ENCODE results near the gene KBTBD4. TPM values are rescaled to one million over a fixed set of nuclear protein-coding genes. Genes with fewer than 3 reads are reported as not detected.

The KBTBD4 gene
- total and polyA plus RNA-seq, 2 of the 8 experiments (the other 6 are each of a cell fraction or from before 2014, with no cell fraction given): 12.0 to 19.5 TPM

GRCh38 chr11:47541070-47541469 is 37.7 kb downstream of the KBTBD4 start:
- H3K18ac ChIP-seq (ENCODE audit: extremely low read depth, low read length): no peak overlapping the region
- ChIA-PET CTCF (ENCODE audit: partially characterized antibody) (interaction anchor here (1.0 to 5.3 kb wide), 4 partner anchors 11 to 101 kb away, joined by 3 to 25 read pairs (median 4); partner anchors contain the start of gene CELF1), POLR2A (ENCODE audit: partially characterized antibody) (interaction anchor here (0.7 to 8.8 kb wide), 4 partner anchors 9 to 40 kb away, joined by 3 to 65 read pairs (median 8); partner anchors contain the start of gene CELF1)
- no peak overlapping the region for H3K4ac ChIP-seq (replicated peaks; ENCODE audit: insufficient read length, low read depth, low read length)
- H3K27me3 ChIP-seq (replicated peaks in 1 of 4; ENCODE audit: control insufficient read depth in 3 of 4, extremely low read depth in 1 of 4, insufficient read depth in 3 of 4, low read length in 3 of 4): no peaks in the 10 kb centered on the region
- no peak overlapping the region for H3K4me3 ChIP-seq (ENCODE audit: extremely low read depth in 1 of 4, insufficient read depth in 2 of 4, low read depth in 3 of 4, low read length in 4 of 4)
- no peak overlapping the region for H3K14ac ChIP-seq (ENCODE audit: insufficient read length)
- no peak for DNase-seq (ENCODE audit: low read depth in 1 of 2, low spot score in 2 of 2)
- no peak overlapping the region for H2BK15ac ChIP-seq (ENCODE audit: low read length)
- H3K56ac ChIP-seq (replicated peaks; ENCODE audit: insufficient read length, low read depth, low read length): no peak overlapping the region
- peaks cover 32 to 35% of the 10 kb centered on the region in 2 experiments for H4K20me1 ChIP-seq (replicated peaks in 1 of 2; ENCODE audit: control insufficient read depth in 1 of 2, insufficient read depth in 2 of 2, low read length in 2 of 2)
- H2BK120ac ChIP-seq (replicated peaks; ENCODE audit: low read depth, low read length): no peak overlapping the region
- H2BK12ac ChIP-seq (ENCODE audit: low read depth, low read length): no peak overlapping the region
- H3K4me2 ChIP-seq (ENCODE audit: insufficient read depth in 1 of 2, low read depth in 2 of 2, low read length in 2 of 2): no peak overlapping the region; a peak in 1 of 4 replicates
- H4K8ac ChIP-seq (ENCODE audit: extremely low read depth, insufficient read depth, low read length): no peak overlapping the region
- peaks cover 0 to 10% (median 4%) of the 10 kb centered on the region in 4 experiments; a peak in 5 of 7 replicates for H3K4me1 ChIP-seq (replicated peaks in 1 of 4; ENCODE audit: control insufficient read depth in 3 of 4, insufficient read depth in 4 of 4, low read length in 3 of 4)
- no peaks in the 10 kb centered on the region; a peak in 1 of 8 replicates for H3K36me3 ChIP-seq (ENCODE audit: control insufficient read depth in 2 of 4, insufficient read depth in 4 of 4, low read length in 3 of 4)
- no peak overlapping the region for H2AFZ ChIP-seq (ENCODE audit: low read length)
- peaks cover 62 to 99% of the 10 kb centered on the region in 2 experiments for H3K79me2 ChIP-seq (ENCODE audit: control insufficient read depth in 1 of 2, insufficient read depth in 2 of 2, low read length in 2 of 2)
- H4K91ac ChIP-seq (replicated peaks; ENCODE audit: insufficient read length, low read length): no peak overlapping the region
- no peak overlapping the region for H3K9ac ChIP-seq (replicated peaks in 1 of 4; ENCODE audit: extremely low read depth in 1 of 4, low read depth in 3 of 4, low read length in 3 of 4)
- no peak for FAIRE-seq
- H3K27ac ChIP-seq (ENCODE audit: low read depth, low read length): no peak overlapping the region
- 95% methylated on average over 2 of the region's 2 CpGs; no CpG with 5 or more reads in 1 of the 2 experiments for WGBS, 2 experiments (ENCODE audit: extremely low coverage in 1 of 2, insufficient coverage in 1 of 2, insufficient read length in 1 of 2, insufficient replicate concordance in 2 of 2, low coverage in 1 of 2, low lambda C conversion rate in 2 of 2, missing lambda C conversion rate in 1 of 2)
- H4K5ac ChIP-seq (ENCODE audit: insufficient read length, low read depth, low read length): no peak overlapping the region
- H2AK5ac ChIP-seq (ENCODE audit: low read depth, low read length): no peak overlapping the region
- no peaks in the 10 kb centered on the region for H3K9me3 ChIP-seq (ENCODE audit: insufficient read depth in 2 of 2, low read depth in 1 of 2, low read length in 1 of 2)
- H2BK5ac ChIP-seq (ENCODE audit: low read depth, low read length): no peak overlapping the region
- H2BK20ac ChIP-seq (ENCODE audit: low read length): no peak overlapping the region
- H3K23ac ChIP-seq (ENCODE audit: insufficient read length): no peak overlapping the region
- peaks cover 4% of the 10 kb centered on the region for H3K79me1 ChIP-seq (ENCODE audit: low read depth, low read length)
- no peaks in the 10 kb centered on the region for H3K23me2 ChIP-seq (ENCODE audit: low read depth, low read length)
- TF ChIP-seq ATF2 (IDR thresholded peaks at IDR 0.05; ENCODE audit: low read length): no peak
- no peak for TF ChIP-seq TAF7 (optimal IDR thresholded peaks at IDR 0.05; ENCODE audit: borderline replicate concordance, low read depth, low read length)
- TF ChIP-seq SP4 (IDR thresholded peaks at IDR 0.05; ENCODE audit: low read length): no peak
- TF ChIP-seq FOSL1 (IDR thresholded peaks at IDR 0.05; ENCODE audit: insufficient read depth, low read depth, low read length): no peak
- no peak for TF ChIP-seq ZNF274 (IDR thresholded peaks at IDR 0.05; ENCODE audit: borderline replicate concordance, extremely low read depth, low read length)
- TF ChIP-seq SP1 (IDR thresholded peaks at IDR 0.05; ENCODE audit: low read depth, low read length): no peak
- no peak for TF ChIP-seq TAF1 (IDR thresholded peaks at IDR 0.05; ENCODE audit: low read depth, low read length)
- no peak for TF ChIP-seq SRF (IDR thresholded peaks at IDR 0.05; ENCODE audit: low read depth, low read length)
- TF ChIP-seq BCL11A (IDR thresholded peaks at IDR 0.05; ENCODE audit: low read depth in 2 of 2, low read length in 2 of 2): no peak
- no peak for TF ChIP-seq JUND (IDR thresholded peaks at IDR 0.05; ENCODE audit: low read length)
- TF ChIP-seq POLR2A (IDR thresholded peaks at IDR 0.05; ENCODE audit: control extremely low read depth in 1 of 2, low read depth in 2 of 2, low read length in 2 of 2): no peak
- no peak for TF ChIP-seq SIRT6 (IDR thresholded peaks at IDR 0.05; ENCODE audit: low read length)
- no peak for TF ChIP-seq NRF1 (IDR thresholded peaks at IDR 0.05; ENCODE audit: low read depth, low read length)
- no peak for TF ChIP-seq HDAC6 (IDR thresholded peaks at IDR 0.05; ENCODE audit: low read depth, low read length)
